ENCODE data around the gene RAD18.

RAD18 gene

GRCh38 chr3:8851703-8852102, 111.6 kb downstream of the RAD18 start:
- ATAC-seq: no peak
- no peaks in the 10 kb centered on the region for H3K36me3 Mint-ChIP-seq

GRCh38 chr3:8848696-8849131, 114.6 kb downstream of the RAD18 start:
- ATAC-seq: no peak
- no peaks in the 10 kb centered on the region for H3K36me3 Mint-ChIP-seq
- no peaks in the 10 kb centered on the region for H3K4me1 Mint-ChIP-seq
- DNase-seq (ENCODE audit: low spot score in 2 of 2): no peak
- no peak overlapping the region for H3K27ac Mint-ChIP-seq
- no peak overlapping the region for H3K4me3 Mint-ChIP-seq
- no peaks in the 10 kb centered on the region for H3K9me3 Mint-ChIP-seq

More at GRCh38 chr3:8851703-8852102, 111.6 kb downstream of the RAD18 start:
- DNase-seq (ENCODE audit: low spot score in 2 of 2): no peak
- Mint-ChIP-seq H3K9me3 (no peaks in the 10 kb centered on the region), H3K4me1 (no peaks in the 10 kb centered on the region), H3K27ac (no peak overlapping the region), H3K4me3 (no peak overlapping the region)

GRCh38 chr3:8847317-8847716, 116.0 kb downstream of the RAD18 start:
- H3K9me3 Mint-ChIP-seq: no peaks in the 10 kb centered on the region
- H3K4me1 Mint-ChIP-seq: no peaks in the 10 kb centered on the region

DNA sequence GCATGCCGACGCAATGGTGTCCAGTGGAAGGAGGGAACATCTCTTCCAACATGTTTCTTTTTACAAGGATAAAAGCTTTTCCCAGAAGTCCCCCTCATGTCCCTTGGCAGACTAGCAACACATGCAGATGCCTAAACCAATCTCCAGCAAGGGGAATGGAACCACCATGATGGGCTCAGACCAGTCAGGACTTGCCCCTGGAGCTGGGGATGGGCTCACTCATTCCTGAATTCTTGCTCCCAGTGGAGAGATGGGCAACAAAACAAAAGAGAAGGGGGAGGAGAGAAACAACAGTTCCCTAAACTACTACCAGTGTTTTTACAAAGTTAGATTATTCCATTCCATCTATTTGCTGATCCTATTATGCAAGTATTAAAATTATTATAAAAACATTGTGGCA, 117.1 kb downstream of the RAD18 start:
- DNase-seq (ENCODE audit: low spot score in 2 of 2) (no peak), ATAC-seq (no peak)
- H3K9me3 Mint-ChIP-seq: no peaks in the 10 kb centered on the region
- no peaks in the 10 kb centered on the region for H3K4me1 Mint-ChIP-seq
- no peak overlapping the region for H3K27ac Mint-ChIP-seq
- no peaks in the 10 kb centered on the region for H3K36me3 Mint-ChIP-seq
- no peak overlapping the region for H3K4me3 Mint-ChIP-seq

More at GRCh38 chr3:8847317-8847716, 116.0 kb downstream of the RAD18 start:
- no peak for ATAC-seq
- Mint-ChIP-seq H3K27ac (peak overlapping the region; percentile 14), H3K4me3 (no peak overlapping the region), H3K36me3 (no peaks in the 10 kb centered on the region)
- peak in 1 of 2 donors; percentile 18 for DNase-seq (ENCODE audit: low spot score in 2 of 2)

DNA sequence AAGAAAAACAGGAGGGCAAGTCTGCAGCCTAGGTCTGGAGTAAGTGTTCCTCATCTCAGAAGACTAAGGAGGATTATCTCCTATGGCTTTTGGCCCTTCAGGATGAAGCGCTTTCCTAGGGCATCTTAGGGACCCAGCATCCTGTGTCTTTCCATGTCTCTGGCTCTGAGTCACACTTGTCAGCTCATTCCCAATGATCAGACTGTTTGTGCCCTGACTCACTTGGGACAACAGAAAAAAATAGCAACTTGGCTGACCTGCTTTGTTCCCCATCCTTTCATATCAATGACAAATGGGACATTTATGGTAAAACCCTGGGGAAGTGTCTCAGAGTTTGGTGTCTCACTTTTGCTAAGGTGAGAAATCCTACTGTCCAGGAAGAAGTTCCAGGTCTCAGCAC, 117.6 kb downstream of the RAD18 start:
- Mint-ChIP-seq H3K27ac (no peak overlapping the region), H3K9me3 (no peaks in the 10 kb centered on the region), H3K4me1 (no peaks in the 10 kb centered on the region), H3K36me3 (no peaks in the 10 kb centered on the region), H3K4me3 (no peak overlapping the region)
- ATAC-seq (no peak), DNase-seq (ENCODE audit: low spot score in 2 of 2) (peak in 1 of 2 donors; percentile 26)

DNA sequence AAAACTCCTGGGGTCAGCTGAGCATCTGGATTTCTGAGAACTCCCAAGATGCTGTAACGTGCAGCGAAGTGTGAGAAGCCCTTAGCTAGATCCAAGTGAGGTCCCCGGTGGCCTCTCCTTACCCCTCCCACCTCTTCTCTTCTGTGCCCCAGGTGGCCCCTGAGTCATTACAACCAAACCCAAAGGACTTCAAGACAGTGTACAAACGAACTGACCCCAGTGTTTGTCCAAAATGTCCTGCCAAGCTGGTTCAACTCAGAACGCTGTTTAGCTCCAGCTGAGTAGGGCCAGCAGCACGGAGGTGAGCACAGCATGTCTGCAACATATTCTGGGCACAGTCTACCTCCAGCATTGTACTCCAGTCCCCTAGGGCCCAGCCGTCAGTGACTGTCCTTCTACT, 119.9 kb downstream of the RAD18 start:
- ATAC-seq (no peak), DNase-seq (ENCODE audit: low spot score in 2 of 2) (peak in 1 of 2 donors; percentile 23)
- no peaks in the 10 kb centered on the region for H3K4me1 Mint-ChIP-seq
- H3K36me3 Mint-ChIP-seq: no peaks in the 10 kb centered on the region
- H3K4me3 Mint-ChIP-seq: no peak overlapping the region
- H3K9me3 Mint-ChIP-seq: no peaks in the 10 kb centered on the region
- H3K27ac Mint-ChIP-seq: no peak overlapping the region

DNA sequence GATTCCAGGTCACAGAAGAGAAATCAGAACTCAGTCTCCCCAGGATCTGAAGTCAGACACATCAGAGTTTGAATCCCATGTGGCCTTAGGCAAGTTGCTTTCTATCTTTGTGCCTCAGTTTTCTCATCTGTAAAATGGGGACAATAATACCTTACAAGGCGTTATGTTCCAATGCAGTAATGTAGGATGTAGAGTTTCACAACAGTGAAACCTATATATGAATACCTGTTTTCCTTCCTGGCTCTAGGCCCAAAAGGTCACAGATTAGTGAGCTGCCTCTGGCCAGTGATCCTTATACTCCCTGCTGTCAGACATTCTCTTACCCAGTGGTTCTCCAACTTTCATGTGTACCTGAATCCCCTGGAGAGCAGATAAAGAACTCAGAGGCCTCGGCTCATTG, 121.0 kb downstream of the RAD18 start:
- Mint-ChIP-seq H3K4me1 (no peaks in the 10 kb centered on the region), H3K4me3 (no peak overlapping the region), H3K36me3 (no peaks in the 10 kb centered on the region), H3K27ac (no peak overlapping the region), H3K9me3 (no peaks in the 10 kb centered on the region)
- no peak for DNase-seq (ENCODE audit: low spot score in 2 of 2)
- no peak for ATAC-seq

- no peaks in the 10 kb centered on the region for H3K36me3 Mint-ChIP-seq
- ATAC-seq: no peak
- no peaks in the 10 kb centered on the region for H3K4me1 Mint-ChIP-seq
- H3K4me3 Mint-ChIP-seq: no peak overlapping the region
- H3K9me3 Mint-ChIP-seq: no peaks in the 10 kb centered on the region
- DNase-seq (ENCODE audit: low spot score in 2 of 2): no peak
- H3K27ac Mint-ChIP-seq: no peak overlapping the region
Measured at GRCh38 chr3:8841472-8841871, 121.8 kb downstream of the RAD18 start.

- DNase-seq (ENCODE audit: low spot score in 2 of 2) (no peak), ATAC-seq (no peak)
- Mint-ChIP-seq H3K27ac (no peak overlapping the region), H3K4me1 (no peaks in the 10 kb centered on the region), H3K36me3 (no peaks in the 10 kb centered on the region), H3K9me3 (no peaks in the 10 kb centered on the region), H3K4me3 (no peak overlapping the region)
Measured at GRCh38 chr3:8840556-8840955, 122.7 kb downstream of the RAD18 start.

DNA sequence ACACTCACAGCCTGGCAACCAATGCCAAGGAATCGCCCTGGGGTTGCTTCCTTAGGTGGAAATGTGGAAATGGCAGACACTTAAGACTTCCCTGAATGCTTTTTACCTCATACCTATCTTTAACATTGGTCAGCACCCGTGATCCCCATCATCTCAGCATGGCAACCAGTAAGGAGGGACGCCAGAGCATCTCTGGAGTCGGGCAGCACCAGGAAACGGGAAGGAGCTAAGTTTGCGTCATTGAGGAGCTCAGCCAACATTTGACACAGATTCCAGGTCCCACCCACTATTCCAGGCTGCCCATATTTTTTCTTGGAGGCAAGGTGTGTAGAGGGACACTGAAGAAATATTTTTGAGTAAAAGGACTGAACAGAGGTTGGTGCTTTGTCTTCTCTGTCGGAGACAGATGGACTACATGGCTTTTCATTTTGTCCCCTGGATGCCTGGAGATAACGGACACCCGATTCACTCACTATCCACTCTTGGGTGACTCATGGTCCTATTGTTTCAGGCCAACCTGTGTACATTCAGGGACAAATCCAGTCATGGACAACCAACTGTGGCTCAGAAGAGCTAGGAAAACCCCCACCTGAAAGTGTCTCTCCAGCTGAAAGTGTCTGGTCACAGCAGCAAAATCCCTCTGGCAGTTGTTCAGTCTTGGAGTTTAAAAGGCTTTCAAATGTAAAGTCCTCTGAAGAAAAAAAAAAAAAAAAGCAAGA, 123.5 kb downstream of the RAD18 start:
- H3K4me3 Mint-ChIP-seq: no peak overlapping the region
- H3K27ac Mint-ChIP-seq: no peak overlapping the region
- H3K4me1 Mint-ChIP-seq: no peaks in the 10 kb centered on the region
- H3K9me3 Mint-ChIP-seq: no peaks in the 10 kb centered on the region
- no peaks in the 10 kb centered on the region for H3K36me3 Mint-ChIP-seq
- no peak for DNase-seq (ENCODE audit: low spot score in 2 of 2)
- no peak for ATAC-seq

DNA sequence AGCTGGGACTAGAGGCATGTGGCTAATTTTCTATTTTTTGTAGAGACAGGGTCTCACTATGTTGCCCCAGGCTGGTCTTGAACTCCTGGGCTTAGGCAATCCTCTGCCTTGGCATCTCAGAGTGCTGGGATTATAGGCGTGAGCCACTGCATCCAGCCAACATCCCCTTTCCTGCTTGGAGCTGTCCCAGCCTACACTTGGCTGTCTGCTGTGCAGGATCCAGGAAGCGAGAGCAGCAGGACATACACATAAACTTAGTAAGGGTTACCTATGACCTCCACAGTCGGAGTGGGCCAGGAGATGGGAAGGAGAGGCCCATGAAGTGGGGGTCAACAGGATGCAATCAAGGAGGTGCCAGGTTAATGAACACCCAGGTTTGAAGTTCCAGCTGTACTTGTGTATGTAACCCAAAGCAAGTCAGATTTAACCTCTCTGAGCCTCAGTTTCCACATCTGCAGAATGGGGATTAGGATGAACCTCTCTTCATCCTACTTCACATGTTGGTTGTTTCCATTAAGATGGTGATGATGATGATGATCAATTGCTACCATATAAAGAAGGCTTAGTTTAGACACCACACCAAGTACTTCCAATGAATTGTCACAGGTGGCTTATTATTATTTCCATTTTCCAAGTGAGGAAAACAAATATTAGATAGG, 124.4 kb downstream of the RAD18 start:
- no peak overlapping the region for H3K27ac Mint-ChIP-seq
- ATAC-seq: no peak
- H3K4me3 Mint-ChIP-seq: no peak overlapping the region
- DNase-seq (ENCODE audit: low spot score in 2 of 2): no peak
- no peaks in the 10 kb centered on the region for H3K4me1 Mint-ChIP-seq
- no peaks in the 10 kb centered on the region for H3K9me3 Mint-ChIP-seq
- no peaks in the 10 kb centered on the region for H3K36me3 Mint-ChIP-seq

GRCh38 chr3:8838234-8838633, 125.0 kb downstream of the RAD18 start:
- H3K27ac Mint-ChIP-seq: no peak overlapping the region
- no peak overlapping the region for H3K4me3 Mint-ChIP-seq
- ATAC-seq (no peak), DNase-seq (ENCODE audit: low spot score in 2 of 2) (no peak)
- no peaks in the 10 kb centered on the region for H3K9me3 Mint-ChIP-seq
- H3K4me1 Mint-ChIP-seq: no peaks in the 10 kb centered on the region
- H3K36me3 Mint-ChIP-seq: no peaks in the 10 kb centered on the region

GRCh38 chr3:8837162-8837561, 126.1 kb downstream of the RAD18 start:
- ATAC-seq: no peak
- no peaks in the 10 kb centered on the region for H3K9me3 Mint-ChIP-seq
- DNase-seq (ENCODE audit: low spot score in 2 of 2): no peak
- peak overlapping the region; percentile 1 for H3K27ac Mint-ChIP-seq
- H3K4me3 Mint-ChIP-seq: no peak overlapping the region
- H3K4me1 Mint-ChIP-seq: no peaks in the 10 kb centered on the region
- no peaks in the 10 kb centered on the region for H3K36me3 Mint-ChIP-seq

DNA sequence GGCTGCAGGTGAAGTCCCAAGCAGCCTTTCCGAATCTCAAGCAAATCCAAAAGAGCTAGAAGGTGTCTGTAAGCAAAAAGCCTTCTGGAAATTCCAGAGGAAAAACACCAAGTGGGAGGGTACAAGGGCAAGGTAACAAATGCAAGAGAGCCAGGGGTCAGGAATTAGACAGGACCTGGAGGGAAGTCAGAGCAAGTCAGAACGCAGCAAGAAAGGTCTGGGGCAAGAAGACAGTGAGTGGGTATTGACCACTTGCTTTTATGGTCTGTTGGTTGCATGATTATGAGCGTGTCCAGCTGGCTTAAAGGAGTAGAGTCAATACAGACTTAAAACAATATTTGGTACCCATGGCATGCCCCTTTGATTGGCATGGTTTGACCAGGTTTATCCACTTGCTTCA, 127.2 kb downstream of the RAD18 start:
- Mint-ChIP-seq H3K36me3 (no peaks in the 10 kb centered on the region), H3K27ac (no peak overlapping the region), H3K4me3 (no peak overlapping the region), H3K9me3 (no peaks in the 10 kb centered on the region), H3K4me1 (no peaks in the 10 kb centered on the region)
- no peak for DNase-seq (ENCODE audit: low spot score in 2 of 2)
- no peak for ATAC-seq

DNA sequence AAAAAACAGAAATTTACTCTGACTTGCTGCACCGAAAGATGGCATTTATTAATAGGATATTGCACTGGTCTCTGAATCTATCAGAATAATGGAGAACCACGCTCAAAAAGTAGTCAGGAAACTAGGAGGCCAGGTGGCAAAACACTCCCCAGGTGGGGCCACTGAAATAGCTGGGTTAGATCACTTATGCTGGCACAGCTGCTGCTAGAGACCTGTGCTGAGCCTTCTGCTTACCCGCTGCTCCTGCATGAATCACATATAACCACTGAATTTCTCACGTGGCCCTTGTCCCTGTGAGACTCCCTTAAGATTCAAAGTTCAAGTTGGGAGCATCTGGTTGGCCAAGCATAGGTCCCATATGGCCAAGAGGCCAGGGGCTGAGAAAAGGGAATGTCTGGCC, 127.9 kb downstream of the RAD18 start:
- DNase-seq (ENCODE audit: low spot score in 2 of 2) (no peak), ATAC-seq (no peak)
- Mint-ChIP-seq H3K9me3 (no peaks in the 10 kb centered on the region), H3K36me3 (no peaks in the 10 kb centered on the region), H3K4me3 (no peak overlapping the region), H3K27ac (no peak overlapping the region), H3K4me1 (no peaks in the 10 kb centered on the region)

DNA sequence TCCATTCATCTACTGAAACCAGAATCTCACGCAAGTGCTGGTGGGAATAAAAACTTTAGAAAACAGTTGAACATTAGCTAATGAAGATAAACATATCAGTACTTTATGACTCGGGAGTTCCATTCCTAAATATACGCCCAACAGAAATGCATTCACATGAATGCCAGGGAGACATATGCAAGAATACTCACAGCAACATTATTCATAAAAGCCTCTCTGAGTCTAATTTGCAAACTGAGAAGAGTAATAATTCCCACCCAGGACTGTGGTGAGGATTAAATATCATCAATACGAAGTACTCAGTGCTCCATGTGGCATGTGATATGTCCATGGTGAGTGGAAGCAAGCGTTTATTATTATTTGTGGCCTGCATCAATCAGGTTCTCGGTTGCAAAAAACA, 128.3 kb downstream of the RAD18 start:
- Mint-ChIP-seq H3K27ac (no peak overlapping the region), H3K9me3 (no peaks in the 10 kb centered on the region), H3K4me3 (no peak overlapping the region), H3K36me3 (no peaks in the 10 kb centered on the region), H3K4me1 (no peaks in the 10 kb centered on the region)
- DNase-seq (ENCODE audit: low spot score in 2 of 2) (no peak), ATAC-seq (no peak)

All from stimulated activated effector memory CD8-positive, alpha-beta T cell treated with anti-CD3 and anti-CD28 coated beads, Interleukin-12 subunit alpha, Interleukin-12 subunit beta, amount 100 ng/mL, for 72 hours (primary cell).